OCI-LY1 (cell line): ENCODE results near the gene SLC9A8.

Experiments used
- H2AFZ ChIP-seq: fragments of 200-600 bp; sonication (generic), shearing (Covaris generic); 2 replicates; pipeline ENCODE4 v1.6.0; 2014; ENCODE audit warnings: antibody characterized with exemption, mild to moderate bottlenecking, low read length
- H3F3A ChIP-seq: fragments of 200-600 bp; sonication (generic), shearing (Covaris generic); 2 replicates; pipeline ENCODE4 v1.6.0; 2014; ENCODE audit warnings: mild to moderate bottlenecking, antibody characterized with exemption, low read length, moderate library complexity; ENCODE audit not compliant: insufficient read depth
- H3K27ac ChIP-seq: fragments of 200-600 bp; sonication (generic); 2 replicates; pipeline ENCODE4 v1.5.1; 2014; ENCODE audit warnings: low read length, mixed run types, mild to moderate bottlenecking, low read depth; ENCODE audit not compliant: poor library complexity, severe bottlenecking
- H3K27me3 ChIP-seq: fragments of 200-600 bp; sonication (generic); 2 replicates; pipeline ENCODE4 v1.6.0; 2014; ENCODE audit warnings: antibody characterized with exemption, mild to moderate bottlenecking, low read length, moderate library complexity; ENCODE audit not compliant: insufficient read depth
- H3K36me3 ChIP-seq: fragments of 200-600 bp; sonication (generic); 2 replicates; pipeline ENCODE4 v1.6.1; 2014; ENCODE audit warnings: mild to moderate bottlenecking, antibody characterized with exemption, low read length, moderate library complexity, mixed read lengths; ENCODE audit not compliant: insufficient read depth
- H3K4me1 ChIP-seq: fragments of 200-600 bp; sonication (generic); 2 replicates; pipeline ENCODE4 v1.5.1; 2014; ENCODE audit warnings: mild to moderate bottlenecking, low read length, moderate library complexity; ENCODE audit not compliant: insufficient read depth, severe bottlenecking
- H3K4me2 ChIP-seq: fragments of 200-600 bp; sonication (generic), shearing (Covaris generic); 2 replicates; pipeline ENCODE4 v1.6.1; 2014; ENCODE audit warnings: low read length
- H3K4me3 ChIP-seq: fragments of 200-600 bp; sonication (generic); 2 replicates; pipeline ENCODE4 v1.5.1; 2014; ENCODE audit warnings: low read length, low read depth, mild to moderate bottlenecking, mixed read lengths; ENCODE audit not compliant: poor library complexity, severe bottlenecking
- H3K79me2 ChIP-seq: fragments of 200-600 bp; shearing (Covaris generic); 2 replicates; pipeline ENCODE4 v1.6.1; 2016; ENCODE audit warnings: mixed run types, low read length, mixed read lengths; ENCODE audit not compliant: insufficient read depth
- H3K9ac ChIP-seq: fragments of 200-600 bp; sonication (generic), shearing (Covaris generic); 2 replicates; pipeline ENCODE4 v1.6.1; 2014; ENCODE audit warnings: mild to moderate bottlenecking, low read length, mixed read lengths
- H3K9me2 ChIP-seq: fragments of 200-600 bp; sonication (generic), shearing (Covaris generic); 2 replicates; pipeline ENCODE4 v1.6.1; 2014; ENCODE audit warnings: low read depth, mild to moderate bottlenecking, low read length, mixed read lengths
- H3K9me3 ChIP-seq: fragments of 200-600 bp; shearing (Covaris generic); 2 replicates; pipeline ENCODE4 v1.6.1; 2014; ENCODE audit warnings: low read length, mixed read lengths
- H4K20me1 ChIP-seq: fragments of 200-600 bp; sonication (generic), shearing (Covaris generic); 2 replicates; pipeline ENCODE4 v1.6.0; 2016; ENCODE audit warnings: mild to moderate bottlenecking, low read length; ENCODE audit not compliant: insufficient read depth
- EZH2 ChIP-seq: fragments of 200-600 bp; sonication (generic), shearing (Covaris generic); IDR thresholded peaks from 2 replicates; pipeline ENCODE4 v1.8.0; 2017; ENCODE audit warnings: borderline replicate concordance, mixed run types, mild to moderate bottlenecking, antibody characterized with exemption, low read length, moderate library complexity, mixed read lengths
- TF ChIP-seq, protein P1 (sequence below): fragments of 200-600 bp; sonication (generic), shearing (Covaris generic); IDR thresholded peaks from 2 replicates; pipeline ENCODE4 v1.5.1; 2017; ENCODE audit warnings: mild to moderate bottlenecking, antibody characterized with exemption, low read length, moderate library complexity, mixed read lengths

Gene SLC9A8

GRCh38 chr20:49796600-49797343 is 15.9 kb upstream of the SLC9A8 start:
- H3K4me2 ChIP-seq, result no peak overlapping the region
- no peaks in the 10 kb centered on the region for H4K20me1 ChIP-seq
- no peak overlapping the region for H3K27ac ChIP-seq
- H3K9me2 ChIP-seq, result no peaks in the 10 kb centered on the region
- H3K79me2 ChIP-seq, result no peaks in the 10 kb centered on the region
- no peaks in the 10 kb centered on the region for H3K9me3 ChIP-seq
- no peaks in the 10 kb centered on the region for H3K27me3 ChIP-seq
- TF ChIP-seq EZH2, result no peak
- TF ChIP-seq, protein P1, sequence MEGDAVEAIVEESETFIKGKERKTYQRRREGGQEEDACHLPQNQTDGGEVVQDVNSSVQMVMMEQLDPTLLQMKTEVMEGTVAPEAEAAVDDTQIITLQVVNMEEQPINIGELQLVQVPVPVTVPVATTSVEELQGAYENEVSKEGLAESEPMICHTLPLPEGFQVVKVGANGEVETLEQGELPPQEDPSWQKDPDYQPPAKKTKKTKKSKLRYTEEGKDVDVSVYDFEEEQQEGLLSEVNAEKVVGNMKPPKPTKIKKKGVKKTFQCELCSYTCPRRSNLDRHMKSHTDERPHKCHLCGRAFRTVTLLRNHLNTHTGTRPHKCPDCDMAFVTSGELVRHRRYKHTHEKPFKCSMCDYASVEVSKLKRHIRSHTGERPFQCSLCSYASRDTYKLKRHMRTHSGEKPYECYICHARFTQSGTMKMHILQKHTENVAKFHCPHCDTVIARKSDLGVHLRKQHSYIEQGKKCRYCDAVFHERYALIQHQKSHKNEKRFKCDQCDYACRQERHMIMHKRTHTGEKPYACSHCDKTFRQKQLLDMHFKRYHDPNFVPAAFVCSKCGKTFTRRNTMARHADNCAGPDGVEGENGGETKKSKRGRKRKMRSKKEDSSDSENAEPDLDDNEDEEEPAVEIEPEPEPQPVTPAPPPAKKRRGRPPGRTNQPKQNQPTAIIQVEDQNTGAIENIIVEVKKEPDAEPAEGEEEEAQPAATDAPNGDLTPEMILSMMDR, result no peak
- no peak overlapping the region for H3K9ac ChIP-seq
- no peaks in the 10 kb centered on the region for H3K36me3 ChIP-seq
- peaks cover 31% of the 10 kb centered on the region for H3K4me1 ChIP-seq
- H3F3A ChIP-seq, result no peaks in the 10 kb centered on the region
- H2AFZ ChIP-seq, result no peak overlapping the region
- no peak overlapping the region for H3K4me3 ChIP-seq

- Histone ChIP-seq H3K9me2 (no peaks in the 10 kb centered on the region), H3K79me2 (no peaks in the 10 kb centered on the region), H3K27ac (no peak overlapping the region), H3F3A (no peaks in the 10 kb centered on the region), H3K27me3 (no peaks in the 10 kb centered on the region), H3K4me2 (no peak overlapping the region), H4K20me1 (no peaks in the 10 kb centered on the region), H2AFZ (no peak overlapping the region), H3K9me3 (no peaks in the 10 kb centered on the region), H3K9ac (no peak overlapping the region), H3K4me3 (no peak overlapping the region), H3K36me3 (no peaks in the 10 kb centered on the region), H3K4me1 (peaks cover 36% of the 10 kb centered on the region)
- no peak for TF ChIP-seq EZH2
- TF ChIP-seq, protein P1, result no peak
Observed at GRCh38 chr20:49797344-49797615, 15.3 kb upstream of the SLC9A8 start.

GRCh38 chr20:49798718-49799117 is 13.9 kb upstream of the SLC9A8 start:
- H3K79me2 ChIP-seq, result no peaks in the 10 kb centered on the region
- no peak overlapping the region for H2AFZ ChIP-seq
- H3K36me3 ChIP-seq, result no peaks in the 10 kb centered on the region
- H3K27me3 ChIP-seq, result no peaks in the 10 kb centered on the region
- no peak overlapping the region for H3K4me2 ChIP-seq
- no peaks in the 10 kb centered on the region for H3K9me2 ChIP-seq
- H3F3A ChIP-seq, result no peaks in the 10 kb centered on the region
- no peak overlapping the region for H3K4me3 ChIP-seq
- TF ChIP-seq, protein P1, result no peak
- TF ChIP-seq EZH2, result no peak
- H3K9ac ChIP-seq, result no peak overlapping the region
- H4K20me1 ChIP-seq, result no peaks in the 10 kb centered on the region
- H3K4me1 ChIP-seq, result peaks cover 39% of the 10 kb centered on the region
- H3K9me3 ChIP-seq, result no peaks in the 10 kb centered on the region; the same call in 1 of the 2 replicates
- no peak overlapping the region for H3K27ac ChIP-seq
